ENCODE data around the gene SORBS2.

SORBS2 gene

DNA sequence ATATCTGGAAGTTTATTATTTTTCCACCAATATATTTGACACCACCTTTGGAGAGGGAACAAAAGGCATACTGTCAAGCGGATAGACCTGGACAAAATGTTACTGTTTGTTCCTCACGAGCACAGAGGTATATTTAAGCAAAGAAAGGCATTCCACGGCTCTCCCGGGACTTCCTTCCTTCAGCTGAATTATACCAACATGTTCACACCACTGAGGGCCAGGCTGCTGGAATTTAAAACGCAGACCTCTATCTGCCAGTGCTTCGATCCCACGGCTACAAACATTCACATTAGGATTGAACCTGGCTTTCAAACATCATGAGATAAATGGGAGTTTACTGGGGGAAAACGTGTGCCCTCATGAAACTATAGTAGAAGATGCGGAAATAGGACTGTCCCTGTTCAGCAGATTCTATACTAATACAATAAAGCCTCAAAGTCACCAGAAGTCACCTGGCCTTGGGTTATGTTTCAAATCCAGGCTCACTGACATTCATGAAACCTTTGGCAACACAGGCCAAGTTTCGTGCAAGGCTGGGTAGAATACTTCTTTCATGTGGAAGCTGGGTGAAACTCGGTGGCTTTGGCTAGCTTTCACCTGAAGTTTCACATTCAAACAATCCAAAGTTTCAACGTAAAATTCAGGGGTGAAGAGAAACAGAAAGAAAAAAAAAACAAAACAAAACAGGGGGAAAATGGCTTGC lies 39.5 kb downstream of the SORBS2 start:
- DNase-seq = no peak

DNA sequence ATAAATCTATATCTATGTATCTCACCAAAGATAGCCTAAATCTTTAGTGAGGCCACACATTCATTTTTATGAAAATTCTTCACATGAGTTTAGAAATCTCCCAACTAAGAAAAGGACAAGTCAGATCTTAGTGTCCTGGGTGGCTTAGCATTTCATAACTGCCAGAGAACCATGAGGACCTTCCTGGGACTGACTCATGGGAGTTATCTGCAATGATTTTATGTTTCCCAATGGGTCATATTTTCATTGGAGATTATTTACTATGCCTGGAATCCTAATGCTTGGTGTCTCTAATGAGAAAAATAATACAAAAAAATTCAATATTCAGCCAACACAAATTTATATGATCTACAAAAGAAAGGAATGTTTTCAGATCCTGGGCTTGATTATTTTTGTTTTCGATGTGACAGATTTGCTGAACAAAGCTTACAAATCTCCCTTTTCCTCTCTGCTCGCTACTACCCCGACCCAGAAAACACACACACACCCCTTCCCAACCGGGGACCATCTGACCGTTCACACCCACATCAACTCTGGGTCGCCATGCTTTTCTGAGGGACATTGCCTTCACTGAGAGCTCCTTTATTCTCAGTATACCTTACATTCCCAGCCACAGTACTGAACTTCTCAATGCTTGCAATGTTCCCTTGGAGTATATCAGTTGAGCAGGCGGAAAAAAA lies 40.1 kb downstream of the SORBS2 start:
- no peak for DNase-seq

DNA sequence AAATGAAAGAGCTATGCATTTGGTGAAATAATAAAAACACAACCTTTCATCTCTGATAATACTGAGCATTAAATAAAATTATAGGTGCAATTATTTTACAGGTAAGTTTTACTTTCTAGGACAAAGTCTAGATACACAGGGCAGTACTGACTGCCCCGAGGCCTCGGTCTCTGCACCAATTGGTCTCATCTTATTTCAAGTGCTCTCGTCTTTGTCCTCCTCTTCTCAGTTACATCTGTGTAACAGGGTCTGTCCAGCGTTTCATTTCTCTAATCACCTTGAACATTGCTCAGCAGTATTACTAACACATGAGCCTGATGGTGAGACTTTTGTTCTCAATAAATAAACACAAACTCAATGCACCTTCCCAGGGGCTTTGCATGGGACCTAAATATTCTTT lies 44.5 kb downstream of the SORBS2 start:
- no peak for DNase-seq

DNA sequence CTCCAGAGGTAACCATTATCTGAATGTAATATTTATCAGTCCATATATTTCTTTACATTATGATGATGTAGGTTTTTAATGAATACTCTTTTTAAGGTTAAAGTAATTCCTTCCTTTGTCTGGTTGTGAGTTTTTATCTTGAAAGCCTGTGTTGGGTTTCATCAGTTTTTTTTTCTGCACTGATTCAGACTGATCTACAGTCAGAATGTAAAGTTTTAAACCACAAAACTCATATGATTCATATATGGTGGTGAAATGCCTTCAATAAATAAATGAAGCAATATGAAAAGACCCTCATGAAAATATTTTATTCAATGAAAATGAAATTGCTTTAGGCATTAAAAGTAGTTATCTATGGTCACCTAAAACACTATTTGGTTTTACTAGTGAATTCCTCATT lies 47.1 kb downstream of the SORBS2 start:
- DNase-seq = no peak

DNA sequence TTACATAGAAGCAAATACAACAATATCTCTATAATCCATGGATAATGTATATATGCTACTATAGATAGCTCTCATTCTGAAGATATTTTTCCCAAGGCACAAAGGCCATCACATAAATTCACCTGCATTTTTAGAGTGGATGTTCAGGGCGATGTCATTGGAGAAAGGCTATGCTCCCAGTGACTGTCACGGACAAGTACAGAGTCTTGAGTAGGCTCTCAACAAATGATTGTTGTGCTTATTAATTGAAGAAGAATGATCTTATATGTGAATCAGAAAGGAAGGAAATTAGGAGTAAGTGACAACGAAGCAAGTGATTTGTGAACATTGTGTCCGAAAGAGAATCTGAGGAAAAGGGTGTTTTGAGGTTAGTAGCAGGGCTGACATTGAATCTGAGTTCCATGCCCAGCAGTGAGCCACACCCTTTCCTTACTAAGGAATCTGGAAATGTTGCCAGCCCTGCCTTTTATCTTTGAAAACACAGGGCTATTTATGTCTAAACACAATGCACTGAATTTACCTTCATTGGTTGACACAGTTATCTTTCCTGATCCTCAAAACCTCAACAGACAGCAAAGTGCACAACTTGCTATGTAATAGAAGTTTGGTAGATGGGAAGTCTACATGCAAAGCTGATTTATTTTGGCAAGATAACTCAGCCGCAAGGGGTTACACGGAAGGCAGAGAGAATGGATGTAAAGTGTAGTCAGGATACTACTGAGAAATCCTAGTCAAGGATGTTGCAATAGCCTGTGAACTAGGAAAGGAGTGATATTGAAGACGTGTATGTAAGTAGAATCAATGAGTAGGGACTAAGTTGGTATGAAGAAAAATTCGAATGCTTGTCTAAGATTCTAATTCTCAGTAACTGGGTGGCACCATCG lies 50.4 kb downstream of the SORBS2 start:
- DNase-seq = no peak

DNA sequence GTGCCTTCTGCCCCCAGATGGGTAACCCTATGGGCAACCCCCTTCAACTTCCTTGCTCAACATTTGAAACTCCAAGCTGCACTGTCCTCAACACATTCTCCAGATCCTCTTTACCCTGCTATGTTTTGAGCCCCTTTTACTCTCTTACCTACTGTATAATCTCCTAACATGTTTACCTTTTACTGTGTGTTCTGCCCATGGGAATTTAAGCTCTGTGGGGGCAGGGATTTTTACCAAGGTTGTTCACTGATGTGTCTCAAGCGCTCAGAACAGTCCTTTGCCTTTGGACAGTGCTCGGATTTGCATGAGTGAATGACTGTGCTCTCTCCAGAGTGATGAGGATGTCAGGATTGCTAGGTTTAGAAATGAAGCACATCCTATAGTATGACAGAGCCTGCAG lies 53.2 kb downstream of the SORBS2 start:
- DNase-seq = no peak

DNA sequence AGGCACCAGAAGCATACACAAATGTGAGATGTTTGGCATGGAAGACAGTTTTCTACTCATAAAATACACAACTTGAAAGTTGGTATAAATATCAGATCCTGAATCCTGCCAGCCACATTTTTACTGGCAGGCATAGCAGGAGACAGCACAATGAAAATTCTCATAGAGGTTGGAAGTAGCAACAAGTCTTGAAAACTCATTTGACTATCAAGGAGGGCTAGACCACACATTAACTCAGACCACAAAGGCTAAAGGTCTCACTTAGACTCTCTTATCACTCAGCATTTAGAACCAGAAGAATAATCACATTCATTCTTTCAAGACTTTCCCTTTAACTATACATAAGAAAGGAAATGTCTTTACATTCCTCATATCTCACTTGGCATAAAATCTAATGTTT lies 56.5 kb downstream of the SORBS2 start:
- no peak for DNase-seq

DNA sequence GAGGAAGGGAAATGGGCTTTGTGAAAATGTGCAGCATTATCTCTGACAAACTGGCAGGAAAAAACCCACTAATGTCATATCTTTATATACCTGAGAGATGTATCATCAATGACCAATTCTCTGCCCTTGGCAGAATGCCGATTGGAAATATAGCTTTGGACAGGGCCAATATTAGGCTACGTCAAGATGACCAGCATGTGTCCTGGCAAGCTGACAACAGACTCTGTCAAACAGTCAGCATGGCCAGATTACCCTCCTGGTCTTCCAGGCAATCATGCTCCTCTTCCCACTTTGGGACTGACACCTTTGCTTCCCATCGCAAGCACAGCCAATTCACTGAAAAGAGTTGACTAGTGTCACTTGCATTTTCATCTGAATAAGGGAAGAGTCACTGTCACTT lies 57.0 kb downstream of the SORBS2 start:
- DNase-seq = no peak

DNA sequence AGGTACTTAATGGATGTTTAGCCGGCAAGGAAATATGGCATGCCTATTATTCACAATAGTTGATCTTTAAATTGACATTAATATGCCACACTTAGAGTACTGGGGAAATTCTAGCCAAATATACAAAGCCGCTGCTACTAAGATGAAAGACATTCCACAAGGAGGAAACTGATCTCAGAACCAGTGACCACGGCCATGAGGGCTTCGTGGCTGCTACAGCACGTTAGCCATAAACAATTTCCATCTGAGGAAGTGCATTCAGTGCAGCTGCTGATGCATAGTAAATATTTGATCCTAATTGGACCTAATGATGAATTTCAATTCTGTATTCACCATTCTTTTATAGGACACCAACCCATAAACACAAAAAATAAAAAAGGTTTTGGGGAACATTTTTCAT lies 59.1 kb downstream of the SORBS2 start:
- DNase-seq = no peak

DNA sequence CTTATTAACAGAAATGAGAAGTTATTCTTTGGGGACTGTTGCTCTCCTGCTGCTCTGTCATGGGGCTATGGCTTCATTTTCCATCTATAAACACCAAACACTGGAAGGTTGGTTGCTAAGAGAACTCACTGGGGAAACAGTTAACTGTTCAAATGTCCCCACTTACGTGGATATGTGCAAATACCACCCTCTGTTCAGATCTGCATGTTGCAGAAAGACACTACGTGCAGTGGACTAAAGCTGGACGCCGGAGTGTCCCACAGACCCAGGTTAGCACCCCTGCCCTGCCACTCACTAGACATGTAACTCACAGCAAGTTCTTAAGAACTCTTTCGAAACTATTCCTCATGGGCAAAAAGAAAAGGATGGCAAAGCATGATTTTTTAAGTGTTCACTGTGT lies 62.1 kb downstream of the SORBS2 start:
- no peak for DNase-seq

DNA sequence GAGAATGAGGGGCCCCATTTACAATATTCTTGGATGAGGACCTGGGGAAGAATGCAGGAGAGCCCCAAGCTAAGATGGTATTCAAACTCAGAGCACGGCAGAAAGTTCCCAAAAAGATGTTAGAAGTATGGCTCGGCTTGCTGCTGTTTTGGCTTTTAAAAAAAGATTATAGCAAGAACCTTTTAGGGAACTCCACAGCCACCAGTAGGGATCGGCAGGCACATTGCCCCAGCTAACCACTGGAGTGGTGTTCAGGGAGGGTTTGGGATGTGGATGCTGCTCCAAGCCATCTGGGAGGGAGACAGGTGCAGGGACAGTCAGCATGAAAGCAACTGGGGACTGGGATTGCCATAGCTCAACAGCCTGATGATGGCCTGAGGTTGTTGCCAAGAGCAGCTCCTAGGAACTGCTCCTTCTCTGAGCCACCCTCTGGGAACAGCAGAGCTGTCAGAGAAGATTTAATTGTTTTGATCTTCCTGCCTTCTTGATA lies 63.0 kb downstream of the SORBS2 start:
- no peak for DNase-seq

DNA sequence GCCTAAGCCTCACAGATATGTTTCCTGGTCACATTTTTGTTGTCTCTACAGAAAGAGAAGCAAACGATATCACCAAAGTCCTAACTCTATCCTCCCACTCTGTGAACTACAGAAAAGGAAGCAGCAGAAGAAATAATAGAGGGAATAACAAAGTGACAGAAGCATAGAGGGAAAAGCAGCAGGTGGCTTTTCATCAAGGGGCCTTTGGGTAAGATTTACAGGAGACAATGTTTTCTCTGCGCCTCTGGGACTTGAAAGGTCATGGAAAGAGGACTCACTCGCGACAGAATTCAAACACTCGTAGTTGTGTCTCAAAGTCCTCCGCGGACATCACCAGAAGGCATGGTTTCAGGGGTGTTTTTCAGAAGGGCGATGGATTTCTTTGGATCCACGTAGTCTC lies 66.1 kb downstream of the SORBS2 start:
- DNase-seq = no peak

DNA sequence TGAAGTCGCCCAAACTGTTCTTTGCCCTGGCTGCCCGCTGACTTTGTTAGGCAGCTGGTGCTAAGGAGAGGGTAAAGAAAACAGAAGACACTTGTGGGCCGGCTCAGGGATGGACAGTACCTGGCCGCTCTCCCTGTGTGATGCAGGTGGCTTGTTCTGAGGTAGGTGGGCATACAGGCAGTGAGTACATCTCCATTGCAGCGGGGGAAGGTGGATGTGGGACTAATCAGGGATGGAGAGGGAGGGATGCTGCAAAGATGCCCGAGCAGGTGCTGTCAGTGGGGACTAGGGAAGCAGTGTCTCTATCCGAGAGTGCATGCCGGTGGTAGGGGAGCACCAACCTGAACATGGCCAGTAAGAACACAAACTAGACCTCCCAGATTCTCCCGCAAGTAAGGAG lies 67.0 kb downstream of the SORBS2 start:
- no peak for DNase-seq

DNA sequence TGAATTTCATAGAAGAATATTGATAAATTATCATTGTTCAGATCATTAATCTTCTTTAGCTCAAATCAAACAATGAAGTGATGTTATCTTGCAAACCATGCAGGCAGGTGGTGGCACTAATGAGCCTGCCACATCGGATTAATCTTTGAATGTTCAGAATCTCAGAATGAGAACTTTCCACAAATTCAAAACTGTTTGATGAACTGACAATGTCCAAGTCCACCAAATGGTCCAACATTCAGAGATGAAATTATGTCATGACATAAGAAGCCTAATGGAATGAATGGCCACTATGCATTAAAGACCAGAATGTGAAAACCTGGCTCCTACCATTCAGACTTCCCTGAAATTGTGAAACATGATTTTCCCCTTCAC lies 67.5 kb downstream of the SORBS2 start:
- no peak for DNase-seq

DNA sequence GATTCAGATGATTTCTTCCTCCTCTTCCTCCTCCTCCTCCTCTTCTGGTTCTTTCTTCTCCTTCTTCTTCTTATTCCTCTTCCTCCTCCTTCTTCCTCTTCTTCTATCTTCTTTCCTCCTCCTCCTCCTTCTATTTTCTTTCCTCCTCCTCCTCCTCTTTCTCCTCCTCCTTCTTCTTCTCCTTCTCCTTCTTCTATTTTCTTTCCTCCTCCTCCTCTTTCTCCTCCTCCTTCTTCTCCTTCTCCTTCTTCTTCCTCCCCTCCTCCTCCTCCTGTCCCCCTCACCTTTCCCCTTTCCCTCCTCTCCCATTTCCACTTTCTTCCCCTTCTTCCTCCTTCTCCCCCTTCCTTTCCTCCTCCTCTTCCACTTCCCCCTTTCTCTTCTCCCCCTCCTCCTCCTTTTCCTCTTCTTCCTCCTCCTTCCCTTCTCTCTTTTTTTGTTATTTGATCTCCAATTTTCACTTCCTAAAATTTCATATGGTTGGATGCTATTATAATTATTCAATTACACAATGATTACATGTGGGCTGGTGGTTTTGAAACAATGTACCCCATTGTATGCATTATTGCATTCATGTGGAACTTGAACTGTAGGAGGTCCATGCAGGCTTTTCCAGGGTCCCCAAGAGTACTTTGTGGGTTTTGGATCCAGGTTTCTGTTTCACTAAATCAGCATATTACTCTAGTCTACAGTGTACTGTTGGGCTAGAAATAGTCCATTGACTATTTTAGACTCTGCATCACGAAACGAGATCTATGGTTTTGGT lies 68.1 kb downstream of the SORBS2 start:
- DNase-seq = no peak

DNA sequence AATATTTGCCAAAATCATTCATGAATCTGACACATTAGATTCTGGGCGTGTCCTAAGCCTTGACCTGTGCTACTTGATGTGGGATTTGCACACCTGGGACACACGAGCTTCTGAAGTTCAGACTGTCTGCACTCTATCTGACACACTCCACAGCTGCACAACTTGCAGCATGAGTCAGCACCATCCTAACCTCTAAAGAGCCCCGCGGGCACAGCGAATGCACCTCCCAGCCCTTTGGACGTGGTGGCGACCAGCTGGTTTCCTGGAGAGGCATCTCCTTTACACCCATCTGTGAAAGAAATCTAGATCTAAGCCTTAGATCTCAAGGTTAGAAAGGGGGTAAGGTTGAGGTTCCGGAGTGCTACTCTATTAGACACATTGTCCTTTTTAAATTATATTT lies 69.2 kb downstream of the SORBS2 start:
- DNase-seq = no peak

DNA sequence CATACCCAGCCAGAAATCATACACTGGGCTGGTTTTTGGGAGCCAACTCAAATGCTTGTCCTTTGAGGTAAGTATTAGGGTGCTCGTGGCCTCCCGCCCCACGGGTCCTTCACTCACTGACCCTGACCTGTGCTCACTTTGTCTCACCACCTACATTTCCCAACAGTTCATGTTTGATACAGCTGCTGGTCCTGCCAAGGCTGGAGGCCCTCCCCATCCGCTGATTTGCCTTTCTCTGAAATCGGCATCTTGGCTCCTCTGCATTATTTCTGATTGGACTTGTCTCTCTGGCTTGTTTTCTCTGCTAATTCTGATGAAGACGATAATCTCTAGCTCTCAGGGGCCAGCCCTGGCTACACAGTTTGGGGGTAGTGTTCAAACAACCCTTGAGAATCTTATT lies 70.2 kb downstream of the SORBS2 start:
- no peak for DNase-seq

DNA sequence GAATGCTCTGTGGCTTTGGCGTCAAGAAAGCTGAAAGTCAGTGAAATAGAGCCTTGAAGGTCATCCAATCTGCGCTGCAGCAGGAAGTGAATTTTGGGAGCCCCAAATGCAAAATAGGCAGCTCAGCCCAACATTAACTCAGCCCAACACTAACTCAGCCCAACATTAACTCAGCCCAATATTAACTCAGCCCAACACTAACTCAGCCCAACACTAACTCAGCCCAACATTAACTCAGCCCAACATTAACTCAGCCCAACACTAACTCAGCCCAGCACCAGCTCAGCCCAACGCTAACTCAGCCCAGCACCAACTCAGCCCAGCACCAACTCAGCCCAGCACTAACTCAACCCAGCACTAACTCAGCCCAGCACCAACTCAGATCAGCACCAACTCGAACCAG lies 71.5 kb downstream of the SORBS2 start:
- DNase-seq = no peak

DNA sequence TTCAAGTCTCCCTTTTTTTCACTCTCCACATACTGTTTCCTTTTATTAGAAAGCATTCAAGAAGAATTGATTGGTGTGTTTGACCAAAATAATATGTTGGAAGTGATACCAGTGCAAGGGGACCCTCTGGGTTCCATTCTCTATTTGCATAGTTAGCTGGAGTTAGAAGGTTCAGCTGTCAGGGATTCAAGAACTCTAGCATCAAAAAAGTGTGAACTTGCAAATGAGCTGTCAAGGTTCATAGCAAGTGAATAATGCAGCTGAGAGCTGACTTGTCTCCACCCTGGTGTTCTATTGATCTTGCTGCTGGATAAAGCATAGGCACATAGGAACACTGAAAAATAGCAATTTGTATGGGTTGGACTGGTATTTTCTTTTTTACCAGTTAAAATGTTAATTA lies 73.2 kb downstream of the SORBS2 start:
- no peak for DNase-seq

DNA sequence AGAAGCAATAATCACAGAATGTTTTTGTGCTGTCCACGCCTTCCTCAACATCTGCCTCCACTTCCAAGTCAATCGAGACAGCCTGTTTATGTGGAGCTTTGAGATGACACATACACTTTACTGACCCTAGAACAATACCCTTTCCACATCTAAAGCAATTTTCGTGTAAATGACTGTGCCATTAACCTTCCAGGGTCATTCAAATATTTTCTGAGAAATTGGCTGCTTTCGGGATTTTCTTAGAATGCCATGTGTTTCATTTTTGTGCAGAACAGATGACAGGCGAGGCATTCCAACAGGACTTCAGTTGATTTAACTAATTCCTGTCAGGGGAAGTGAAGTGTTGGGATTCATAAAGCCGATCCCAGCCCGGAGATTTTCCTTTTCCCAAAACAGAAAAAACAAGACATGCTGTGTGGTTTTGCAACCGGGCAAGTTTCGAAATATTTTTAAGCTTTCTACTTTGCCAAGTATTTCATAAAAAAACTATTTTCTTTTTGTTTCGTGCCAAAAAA lies 73.9 kb downstream of the SORBS2 start:
- DNase-seq = no peak

DNA sequence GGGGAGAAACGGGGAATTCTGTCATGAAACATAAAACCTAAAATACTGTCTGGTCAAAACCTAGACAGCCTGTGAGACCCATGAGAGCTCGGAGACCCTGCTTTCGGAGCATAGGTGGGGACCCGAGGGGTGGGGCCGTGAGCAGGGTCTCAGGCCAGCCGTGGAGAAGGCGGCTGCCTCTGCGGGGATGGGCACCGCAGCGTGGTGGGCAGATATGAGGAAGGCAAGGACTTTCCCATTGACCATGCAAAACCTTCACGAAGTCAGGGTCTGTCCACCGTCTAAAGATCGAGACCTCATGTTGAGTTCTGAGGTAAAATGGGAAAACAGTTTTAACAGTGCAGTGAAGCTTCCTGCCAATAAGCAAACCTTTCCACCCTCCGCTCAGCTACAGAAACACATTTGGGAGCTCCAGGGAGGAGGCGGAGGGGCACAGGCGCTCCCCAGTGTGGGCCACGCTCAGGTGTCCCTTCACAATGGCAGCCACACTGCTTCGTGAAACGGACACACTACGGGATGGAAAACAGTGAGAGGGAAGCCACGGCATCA lies 74.4 kb downstream of the SORBS2 start:
- DNase-seq = no peak

DNA sequence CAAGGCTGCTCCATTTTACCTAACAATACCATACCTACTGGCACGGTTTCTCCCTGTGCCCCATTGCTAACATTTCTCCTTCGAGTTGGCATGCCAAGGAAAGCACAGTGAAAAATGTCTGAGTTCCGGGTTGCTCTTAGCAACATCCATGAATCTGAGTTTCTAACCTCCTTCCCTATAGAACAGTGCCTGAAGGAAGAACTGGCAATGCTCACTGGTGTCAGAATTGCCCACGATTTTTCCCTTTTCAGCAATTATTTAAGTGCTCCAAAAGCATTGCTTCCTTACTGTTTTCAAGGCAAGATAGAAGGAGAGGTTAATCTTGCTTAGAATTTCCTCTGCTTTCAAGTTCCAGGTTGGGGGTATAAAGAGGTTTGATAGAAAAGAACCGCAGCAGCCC lies 75.1 kb downstream of the SORBS2 start:
- DNase-seq = no peak
